Skin epidermis (tissue), 12 donors: ENCODE data around the gene HOXB3.

Source experiments
- H3K27ac ChIP-seq, 21 experiments: fragments of 200-600 bp; sonication (generic) in 11 of 21; one replicate each; pipeline ENCODE4 v1.5.0; 2020; ENCODE audit warnings: mild to moderate bottlenecking in 3 of 21, inconsistent platforms in 2 of 21, moderate library complexity in 2 of 21
- H3K4me3 ChIP-seq, 7 experiments: fragments of 200-600 bp; sonication (generic) in 2 of 7; one replicate each; pipeline ENCODE4 v1.5.0; 2020; ENCODE audit warnings: inconsistent platforms in 2 of 7, mild to moderate bottlenecking in 2 of 7, moderate library complexity in 1 of 7

HOXB3 gene

GRCh38 chr17:48553826-48554225 is 36.2 kb downstream of the HOXB3 start:
- Histone ChIP-seq H3K27ac (peak overlapping the region in 3 of 21 experiments; percentile 80 to 86 (median 81)), H3K4me3 (no peak overlapping the region)

- Histone ChIP-seq H3K27ac (peak overlapping the region in 6 of 21 experiments; percentile 4 to 86 (median 60)), H3K4me3 (no peak overlapping the region)
These were observed 36.9 kb downstream of the HOXB3 start for GRCh38 chr17:48553190-48553547.

GRCh38 chr17:48552466-48553189 is 37.4 kb downstream of the HOXB3 start:
- Histone ChIP-seq H3K27ac (peak overlapping the region in 7 of 21 experiments; percentile 4 to 86 (median 68)), H3K4me3 (no peak overlapping the region)

- H3K27ac ChIP-seq, result peak overlapping the region in 7 of 21 experiments; percentile 4 to 86 (median 68)
- no peak overlapping the region for H3K4me3 ChIP-seq
These were observed 38.2 kb downstream of the HOXB3 start for GRCh38 chr17:48551596-48552465.

GRCh38 chr17:48551214-48551555 is 38.9 kb downstream of the HOXB3 start:
- Histone ChIP-seq H3K27ac (peak overlapping the region in 6 of 21 experiments; percentile 15 to 86 (median 69)), H3K4me3 (no peak overlapping the region)

- Histone ChIP-seq H3K4me3 (no peak overlapping the region), H3K27ac (peak overlapping the region in 7 of 21 experiments; percentile 13 to 86 (median 68))
These were observed 39.4 kb downstream of the HOXB3 start for GRCh38 chr17:48550502-48551213.

GRCh38 chr17:48549914-48550501 is 40.0 kb downstream of the HOXB3 start:
- peak overlapping the region in 7 of 21 experiments; percentile 13 to 86 (median 68) for H3K27ac ChIP-seq
- H3K4me3 ChIP-seq, result no peak overlapping the region

- H3K27ac ChIP-seq, result peak overlapping the region in 2 of 21 experiments; percentile 44 to 97
These were observed 40.8 kb downstream of the HOXB3 start for GRCh38 chr17:48549281-48549630.

GRCh38 chr17:48548523-48549280 is 41.3 kb downstream of the HOXB3 start:
- peak overlapping the region in 13 of 21 experiments; percentile 4 to 98 (median 70) for H3K27ac ChIP-seq
- H3K4me3 ChIP-seq, result no peak overlapping the region

More at GRCh38 chr17:48549281-48549630, 40.8 kb downstream of the HOXB3 start:
- H3K4me3 ChIP-seq, result no peak overlapping the region

GRCh38 chr17:48547808-48548522 is 42.1 kb downstream of the HOXB3 start:
- Histone ChIP-seq H3K27ac (peak overlapping the region in 15 of 21 experiments; percentile 8 to 98 (median 57)), H3K4me3 (peak overlapping the region in 2 of 7 experiments; percentile 1 to 17)

GRCh38 chr17:48546924-48547807 is 42.9 kb downstream of the HOXB3 start:
- H3K4me3 ChIP-seq, result peak overlapping the region in 1 of 7 experiments; percentile 1
- peak overlapping the region in 18 of 21 experiments; percentile 7 to 98 (median 52) for H3K27ac ChIP-seq

- peak overlapping the region in 18 of 21 experiments; percentile 7 to 98 (median 56) for H3K27ac ChIP-seq
- H3K4me3 ChIP-seq, result no peak overlapping the region
These were observed 43.7 kb downstream of the HOXB3 start for GRCh38 chr17:48546137-48546923.

GRCh38 chr17:48545539-48545938 is 44.5 kb downstream of the HOXB3 start:
- H3K27ac ChIP-seq, result peak overlapping the region in 15 of 21 experiments; percentile 9 to 98 (median 88)
- no peak overlapping the region for H3K4me3 ChIP-seq

GRCh38 chr17:48545022-48545375 is 45.0 kb downstream of the HOXB3 start, which contains the start of gene HOXB2:
Gene HOXB2 (minus strand): TSS chr17:48545109. CDS start chr17:48544911, 198 bp downstream.
- peak within 1 kb of the TSS; percentile 42 to 72 (median 51) for H3K4me3 ChIP-seq
- peak within 1 kb of the TSS; percentile 68 to 98 (median 87) for H3K27ac ChIP-seq

- H3K4me3 ChIP-seq, result peak overlapping the region; percentile 42 to 72 (median 51)
These were observed 45.6 kb downstream of the HOXB3 start for GRCh38 chr17:48544349-48545021.

GRCh38 chr17:48543854-48544348 is 46.1 kb downstream of the HOXB3 start:
- H3K4me3 ChIP-seq, result peak overlapping the region; percentile 42 to 72 (median 51)
- peak overlapping the region; percentile 68 to 98 (median 87) for H3K27ac ChIP-seq

More at GRCh38 chr17:48544349-48545021, 45.6 kb downstream of the HOXB3 start:
- peak overlapping the region; percentile 64 to 98 (median 87) for H3K27ac ChIP-seq
